ENCODE data around the gene MED26.
"Not testable (repeated sequence)": the region's sequence is repeated elsewhere in the genome, so short reads cannot be mapped to it uniquely, and the experiment has no call there.

MED26 gene

GRCh38 chr19:16575861-16576689 is 51.9 kb downstream of the MED26 start:
- DNase-seq (ENCODE audit: low read depth in 2 of 2, low spot score in 1 of 2): no peak

DNA sequence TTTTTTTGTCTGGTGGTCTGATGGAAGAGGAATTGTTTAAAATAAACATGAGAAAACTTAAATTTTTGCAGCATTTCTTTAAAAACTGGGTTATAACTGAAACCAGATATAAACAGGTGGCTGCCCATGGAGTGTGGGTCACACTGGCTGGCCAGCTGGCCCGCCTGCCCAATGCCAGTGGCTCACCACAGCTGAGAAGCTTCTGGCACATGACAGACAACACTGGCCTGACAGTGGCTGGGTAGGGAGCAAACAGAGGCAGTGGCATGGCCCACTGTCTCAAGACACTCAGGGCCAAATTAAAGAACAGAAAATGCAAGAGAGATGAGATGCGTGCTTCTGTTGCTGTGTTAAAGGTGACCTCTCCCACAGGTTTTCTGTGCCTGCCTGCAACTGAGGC is 52.7 kb downstream of the MED26 start:
- no peak for DNase-seq (ENCODE audit: low read depth in 2 of 2, low spot score in 1 of 2)

DNA sequence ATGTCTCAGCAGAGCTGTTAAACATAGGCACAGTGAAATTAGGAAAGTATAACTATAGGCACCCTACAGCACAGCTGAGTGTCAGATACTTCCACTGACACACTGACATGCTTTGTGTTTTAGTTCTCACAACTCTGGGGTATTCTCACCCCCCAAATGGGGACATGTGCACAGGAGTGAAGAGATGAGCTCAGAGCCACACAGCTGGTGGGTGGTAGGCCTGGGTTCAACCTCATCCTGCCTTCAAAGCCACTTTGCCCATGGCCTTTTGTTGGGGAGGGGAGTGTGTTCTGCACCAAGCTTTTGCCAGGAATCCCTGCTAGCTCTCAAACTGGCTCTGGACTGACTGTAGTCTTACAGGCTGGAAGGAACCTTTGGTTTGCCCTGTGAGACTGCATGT is 54.1 kb downstream of the MED26 start:
- DNase-seq (ENCODE audit: low read depth in 2 of 2, low spot score in 1 of 2): no peak

DNA sequence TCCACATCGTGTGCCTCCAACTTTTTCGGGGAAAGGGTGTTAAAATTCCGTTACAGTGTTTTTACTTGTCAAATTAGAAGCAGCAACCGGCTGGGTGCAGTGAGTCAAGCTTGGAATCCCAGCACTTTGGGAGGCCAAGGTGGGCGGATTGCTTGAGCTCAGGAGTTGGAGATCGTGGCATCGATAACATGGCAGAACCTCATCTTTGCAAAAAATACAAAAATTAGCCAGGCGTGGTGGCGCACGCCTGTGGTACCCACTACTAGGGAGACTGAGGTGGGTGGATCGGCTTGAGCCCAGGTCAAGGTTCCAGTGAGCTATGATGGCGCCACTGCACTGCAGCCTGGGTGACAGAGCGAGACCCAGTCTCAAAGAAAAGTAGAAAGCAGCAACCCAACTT is 54.7 kb downstream of the MED26 start:
- no peak for DNase-seq (ENCODE audit: low read depth in 2 of 2, low spot score in 1 of 2)

- peak; percentile 76 to 78 for DNase-seq (ENCODE audit: low read depth in 2 of 2, low spot score in 1 of 2)
These were observed 55.4 kb downstream of the MED26 start, which contains the start of gene SLC35E1 for GRCh38 chr19:16572332-16573211. Gene SLC35E1, minus strand, starts transcription at chr19:16572415. Its CDS starts 51 bp downstream, at chr19:16572364.

- no peak for DNase-seq (ENCODE audit: low read depth in 2 of 2, low spot score in 1 of 2)
These were observed 56.1 kb downstream of the MED26 start for GRCh38 chr19:16571822-16572331.

GRCh38 chr19:16571283-16571682 is 56.7 kb downstream of the MED26 start:
- DNase-seq (ENCODE audit: low read depth in 2 of 2, low spot score in 1 of 2): no peak

- DNase-seq (ENCODE audit: low read depth in 2 of 2, low spot score in 1 of 2): no peak
These were observed 58.2 kb downstream of the MED26 start for GRCh38 chr19:16569609-16570320.

GRCh38 chr19:16566702-16567101 is 61.3 kb downstream of the MED26 start:
- DNase-seq (ENCODE audit: low read depth in 2 of 2, low spot score in 1 of 2): no peak

DNA sequence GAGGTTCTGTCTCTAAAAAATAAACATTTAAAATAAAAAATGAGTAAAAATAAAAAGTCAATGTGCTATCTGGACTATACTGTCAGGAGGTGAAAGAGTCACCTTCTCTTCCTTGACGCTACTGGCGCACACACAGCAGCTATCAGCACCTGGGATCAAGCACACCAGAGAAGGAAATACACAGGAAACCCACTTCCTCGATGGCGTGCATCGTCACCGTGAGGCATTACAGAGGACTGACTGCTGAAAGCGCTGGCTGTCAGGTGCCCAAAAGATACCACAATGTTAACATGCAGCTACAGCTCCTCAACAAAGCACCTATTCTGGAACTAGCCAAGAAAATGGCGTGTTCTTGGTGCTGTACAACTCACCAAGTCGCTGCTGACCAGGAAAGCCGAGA is 61.8 kb downstream of the MED26 start:
- DNase-seq (ENCODE audit: low read depth in 2 of 2, low spot score in 1 of 2): peak in 1 of 2 donors; percentile 71

DNA sequence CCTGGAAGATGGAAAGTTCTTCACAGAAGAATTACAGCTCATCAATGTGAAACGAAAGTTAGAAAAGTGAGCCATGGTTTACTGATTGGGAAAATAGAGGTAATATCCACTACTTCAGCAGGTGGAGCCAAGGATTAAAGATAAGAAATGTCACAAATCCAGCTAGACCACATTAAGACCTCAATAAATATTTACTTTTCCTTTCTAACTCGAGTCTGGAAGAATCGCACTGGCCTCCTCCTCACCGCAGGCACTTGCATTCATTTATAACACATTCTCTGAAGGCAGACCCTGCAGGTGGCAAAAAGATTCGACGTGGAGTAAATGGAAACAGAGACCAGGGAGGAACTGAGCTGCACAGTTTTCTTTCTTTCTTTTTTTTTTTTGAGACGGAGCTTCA is 63.2 kb downstream of the MED26 start:
- DNase-seq (ENCODE audit: low read depth in 2 of 2, low spot score in 1 of 2): no peak

DNA sequence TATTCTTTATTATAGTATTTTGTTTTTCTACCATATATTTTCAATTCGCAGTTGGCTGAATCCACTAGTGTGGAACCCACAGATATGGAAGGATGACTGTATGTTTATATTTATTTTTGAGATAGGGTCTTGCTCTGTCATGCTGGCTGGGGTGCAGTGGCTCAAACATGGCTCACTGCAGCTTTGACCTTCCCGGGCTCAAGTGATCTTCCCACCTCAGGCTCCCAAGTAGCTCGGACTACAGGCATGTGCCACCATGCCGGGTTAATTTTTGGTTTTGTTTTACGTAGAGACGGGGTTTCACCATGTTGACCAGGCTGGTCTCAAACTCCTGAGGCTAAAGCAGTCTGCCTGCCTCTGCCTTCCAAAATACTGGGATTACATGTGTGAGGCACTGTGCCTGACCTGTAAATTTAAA is 65.4 kb downstream of the MED26 start:
- no peak for DNase-seq (ENCODE audit: low read depth in 2 of 2, low spot score in 1 of 2)

DNA sequence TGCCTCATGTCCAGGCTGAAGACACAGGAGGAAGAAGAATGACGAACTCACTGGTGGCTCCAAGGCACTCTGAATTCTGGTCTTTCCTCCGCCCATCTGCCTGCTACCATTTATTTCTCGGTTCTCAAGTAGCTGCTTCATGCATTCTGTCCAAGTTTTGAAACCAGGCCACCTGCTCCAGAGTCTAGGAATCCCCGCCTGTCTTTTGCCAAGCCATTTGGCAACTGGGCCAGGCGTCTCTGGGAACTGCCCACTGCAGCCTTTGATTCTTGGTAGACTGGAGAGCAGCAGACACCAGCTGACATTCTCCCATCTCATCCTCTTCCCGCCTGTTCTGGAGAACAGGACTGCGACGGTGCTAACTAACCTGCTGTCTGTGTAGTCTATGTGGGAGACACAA is 66.6 kb downstream of the MED26 start:
- DNase-seq (ENCODE audit: low read depth in 2 of 2, low spot score in 1 of 2): no peak

DNA sequence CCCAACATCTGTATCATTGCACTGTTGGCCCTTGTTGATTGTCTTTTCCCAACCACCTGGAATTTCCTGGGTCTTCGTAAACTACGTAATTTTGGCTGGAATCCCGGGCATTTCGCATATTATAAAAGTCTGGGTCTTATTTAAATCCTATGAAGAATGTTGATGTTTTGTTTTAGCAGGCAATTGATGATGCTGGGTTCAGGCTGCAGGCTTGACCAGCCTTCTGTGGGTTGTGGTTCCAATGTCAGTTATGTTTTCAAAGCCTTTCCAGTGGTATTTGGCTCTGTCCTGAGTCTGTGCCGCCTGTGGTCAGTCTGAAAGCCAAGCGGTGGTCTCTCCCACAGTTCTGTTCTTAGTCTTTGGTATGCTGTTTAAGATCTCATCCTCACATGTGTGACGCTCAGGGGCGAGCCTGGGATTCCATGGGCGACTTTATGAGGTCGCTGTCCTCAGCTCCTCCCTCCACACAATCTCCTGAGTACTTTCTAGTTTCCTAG is 68.2 kb downstream of the MED26 start:
- no peak for DNase-seq (ENCODE audit: low read depth in 2 of 2, low spot score in 1 of 2)

DNA sequence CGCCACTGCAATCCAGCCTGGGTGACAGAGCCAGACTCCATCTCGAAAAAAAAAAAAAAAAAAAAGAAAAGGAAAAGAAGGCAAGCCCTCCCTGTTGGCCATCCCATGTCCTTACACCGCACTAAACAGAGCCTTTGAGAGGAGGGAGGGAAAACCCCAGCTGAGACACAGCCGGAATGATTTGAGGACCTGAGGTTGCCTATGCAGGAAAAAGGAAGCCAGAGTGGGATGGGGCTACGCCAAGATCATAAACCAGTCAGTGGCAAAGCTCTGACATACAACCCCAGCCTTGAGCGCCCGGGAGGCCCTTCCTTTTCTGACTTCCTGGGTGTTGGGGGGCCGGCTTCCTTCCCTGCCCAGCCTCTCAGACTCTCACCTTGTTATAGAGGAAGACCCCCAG is 73.2 kb downstream of the MED26 start:
- DNase-seq (ENCODE audit: low read depth in 2 of 2, low spot score in 1 of 2): no peak

GRCh38 chr19:16551902-16552301 is 76.1 kb downstream of the MED26 start:
- DNase-seq (ENCODE audit: low read depth in 2 of 2, low spot score in 1 of 2): not testable (repeated sequence)

- no peak for DNase-seq (ENCODE audit: low read depth in 2 of 2, low spot score in 1 of 2)
These were observed 79.0 kb downstream of the MED26 start for GRCh38 chr19:16548956-16549355.

DNA sequence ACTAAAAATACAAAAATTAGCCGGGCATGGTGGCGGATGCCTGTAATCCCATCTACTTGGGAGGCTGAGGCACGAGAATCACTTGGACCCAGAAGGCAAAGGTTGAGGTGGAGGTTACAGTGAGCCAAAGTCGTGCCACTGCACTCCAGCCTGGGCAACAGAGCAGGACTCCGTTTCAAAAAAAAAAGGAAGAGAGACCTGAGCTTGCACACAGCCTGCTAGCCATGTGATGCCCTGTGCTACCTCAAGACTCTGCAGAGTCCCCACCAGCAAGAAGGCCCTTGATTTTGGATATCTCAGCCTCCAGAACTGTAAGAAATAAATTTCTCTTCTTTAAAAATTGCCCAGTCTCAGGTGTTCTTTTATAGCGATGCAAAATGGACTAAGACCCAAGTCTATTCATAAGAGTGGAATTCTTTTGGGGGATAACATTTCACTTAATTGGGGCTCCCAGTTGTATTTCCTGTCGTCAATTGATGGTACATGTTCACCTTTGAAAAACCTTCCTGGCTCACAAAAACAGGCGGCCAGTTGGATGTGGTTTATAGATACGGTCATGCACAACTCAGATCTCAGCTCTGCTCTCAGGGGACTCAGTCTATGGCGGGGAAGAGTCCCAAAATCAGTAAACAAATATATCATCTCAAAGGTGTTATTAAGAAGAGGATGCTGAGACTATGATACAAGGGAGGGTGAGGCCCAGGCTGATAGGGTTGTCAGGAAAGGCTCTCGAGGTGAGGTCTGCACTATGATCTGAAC is 83.4 kb downstream of the MED26 start:
- no peak for DNase-seq (ENCODE audit: low read depth in 2 of 2, low spot score in 1 of 2)

GRCh38 chr19:16543734-16544133 is 84.3 kb downstream of the MED26 start:
- not testable (repeated sequence) for DNase-seq (ENCODE audit: low read depth in 2 of 2, low spot score in 1 of 2)

DNA sequence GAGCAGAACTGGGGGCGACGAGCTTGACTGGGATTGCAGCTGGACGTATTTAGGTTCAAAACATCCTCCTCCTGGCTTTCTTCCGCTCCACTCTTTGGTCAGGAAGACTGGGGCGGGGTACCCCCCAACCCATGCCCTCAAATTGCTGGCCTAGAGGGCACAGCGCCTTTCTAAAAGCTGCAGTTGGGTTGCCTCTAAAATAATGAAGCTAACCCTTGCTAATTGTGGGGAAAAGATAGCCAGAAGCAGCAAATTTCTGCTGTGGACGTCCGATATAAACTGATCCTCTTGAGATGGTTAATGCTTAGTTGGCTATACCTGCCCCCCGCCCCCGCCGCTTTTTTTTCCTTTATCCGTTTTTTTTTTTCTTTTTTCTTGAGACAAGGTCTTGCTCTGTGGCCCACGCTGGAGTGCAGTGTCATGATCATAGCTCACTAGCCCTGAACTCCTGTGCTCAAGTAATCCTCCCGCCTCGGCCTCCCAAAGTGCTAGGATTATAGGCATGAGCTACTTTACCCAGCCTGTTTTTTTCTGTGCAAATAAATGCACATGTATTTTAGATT is 85.0 kb downstream of the MED26 start:
- no peak for DNase-seq (ENCODE audit: low read depth in 2 of 2, low spot score in 1 of 2)

Data from stimulated activated CD8-positive, alpha-beta memory T cell treated with anti-CD3 and anti-CD28 coated beads, Interleukin-4, amount 100 ng/mL, for 1 hour (primary cell).